Erythroblast (primary cell): ENCODE results near the gene CUEDC2.
A peak's percentile ranks its signal among the peaks of the same experiment; 100 is the strongest.

Experiments
- DNase-seq, 2 experiments: peaks; one replicate each; lab custom pipeline; 2025; lab: John Stamatoyannopoulos, UW
- GATA1 ChIP-seq: IDR thresholded peaks from 2 replicates; pipeline ENCODE4 v1.6.1; 2011; ENCODE audit warnings: low read depth, mild to moderate bottlenecking, control low read depth, low read length, moderate library complexity
- POLR2A ChIP-seq: IDR thresholded peaks from 2 replicates; pipeline ENCODE4 v1.6.1; 2011; ENCODE audit warnings: mild to moderate bottlenecking, low read length

The CUEDC2 gene

GRCh38 chr10:102423372-102423968 lies 8.9 kb downstream of the CUEDC2 start:
- TF ChIP-seq POLR2A: no peak
- no peak for TF ChIP-seq GATA1

GRCh38 chr10:102422545-102423129 lies 9.7 kb downstream of the CUEDC2 start:
- DNase-seq: peak; percentile 82 to 87

More at GRCh38 chr10:102423372-102423968, 8.9 kb downstream of the CUEDC2 start:
- DNase-seq: no peak

GRCh38 chr10:102421757-102422512 lies 10.4 kb downstream of the CUEDC2 start:
- peak; percentile 76 to 83 for DNase-seq
- TF ChIP-seq POLR2A: peak; percentile 30
- no peak for TF ChIP-seq GATA1

More at GRCh38 chr10:102422545-102423129, 9.7 kb downstream of the CUEDC2 start:
- TF ChIP-seq GATA1 (no peak), POLR2A (no peak)

GRCh38 chr10:102421507-102421756 lies 10.9 kb downstream of the CUEDC2 start:
- DNase-seq: no peak
- no peak for TF ChIP-seq GATA1
- no peak for TF ChIP-seq POLR2A

- peak; percentile 97 to 98 for DNase-seq
- TF ChIP-seq POLR2A (peak; percentile 60), GATA1 (no peak)
These were observed 11.5 kb downstream of the CUEDC2 start, which contains the start of gene FBXL15 for GRCh38 chr10:102420714-102421506. Gene FBXL15, plus strand, starts transcription at chr10:102420836. Its CDS starts 294 bp downstream, at chr10:102421130.

- DNase-seq: no peak
- TF ChIP-seq GATA1 (no peak), POLR2A (no peak)
These were observed 12.1 kb downstream of the CUEDC2 start for GRCh38 chr10:102420181-102420713.

GRCh38 chr10:102419269-102420180 lies 12.8 kb downstream of the CUEDC2 start:
- peak; percentile 74 to 80 for DNase-seq

GRCh38 chr10:102418622-102419268 lies 13.6 kb downstream of the CUEDC2 start, which contains the start of gene PSD:
Gene PSD, minus strand, starts transcription at chr10:102418785. Its CDS starts 1,747 bp downstream, at chr10:102417038.
- no peak for DNase-seq

More at GRCh38 chr10:102419269-102420180, 12.8 kb downstream of the CUEDC2 start:
- TF ChIP-seq POLR2A (no peak), GATA1 (no peak)

GRCh38 chr10:102416695-102417094 lies 15.7 kb downstream of the CUEDC2 start:
- TF ChIP-seq GATA1 (no peak), POLR2A (no peak)
- DNase-seq: no peak

More at GRCh38 chr10:102418622-102419268, 13.6 kb downstream of the CUEDC2 start, which contains the start of gene PSD:
- TF ChIP-seq POLR2A: no peak
- no peak for TF ChIP-seq GATA1

GRCh38 chr10:102416283-102416682 lies 16.1 kb downstream of the CUEDC2 start:
- TF ChIP-seq GATA1 (no peak), POLR2A (no peak)
- DNase-seq: no peak

- no peak for DNase-seq
- TF ChIP-seq GATA1: no peak
- TF ChIP-seq POLR2A: no peak
These were observed 17.6 kb downstream of the CUEDC2 start for GRCh38 chr10:102414749-102415148.
